NCI-H82 (cell line): Measurements from ENCODE around the gene ABCB11.
"Not testable (repeated sequence)": the region's sequence is repeated elsewhere in the genome, so short reads cannot be mapped to it uniquely, and the experiment has no call there.

Experiments used
- DNase-seq: peaks from one replicate; lab custom pipeline; 2025; lab: John Stamatoyannopoulos, UW

The ABCB11 gene

GRCh38 chr2:168892327-168892726, 138.8 kb downstream of the ABCB11 start:
- DNase-seq: no peak

DNA sequence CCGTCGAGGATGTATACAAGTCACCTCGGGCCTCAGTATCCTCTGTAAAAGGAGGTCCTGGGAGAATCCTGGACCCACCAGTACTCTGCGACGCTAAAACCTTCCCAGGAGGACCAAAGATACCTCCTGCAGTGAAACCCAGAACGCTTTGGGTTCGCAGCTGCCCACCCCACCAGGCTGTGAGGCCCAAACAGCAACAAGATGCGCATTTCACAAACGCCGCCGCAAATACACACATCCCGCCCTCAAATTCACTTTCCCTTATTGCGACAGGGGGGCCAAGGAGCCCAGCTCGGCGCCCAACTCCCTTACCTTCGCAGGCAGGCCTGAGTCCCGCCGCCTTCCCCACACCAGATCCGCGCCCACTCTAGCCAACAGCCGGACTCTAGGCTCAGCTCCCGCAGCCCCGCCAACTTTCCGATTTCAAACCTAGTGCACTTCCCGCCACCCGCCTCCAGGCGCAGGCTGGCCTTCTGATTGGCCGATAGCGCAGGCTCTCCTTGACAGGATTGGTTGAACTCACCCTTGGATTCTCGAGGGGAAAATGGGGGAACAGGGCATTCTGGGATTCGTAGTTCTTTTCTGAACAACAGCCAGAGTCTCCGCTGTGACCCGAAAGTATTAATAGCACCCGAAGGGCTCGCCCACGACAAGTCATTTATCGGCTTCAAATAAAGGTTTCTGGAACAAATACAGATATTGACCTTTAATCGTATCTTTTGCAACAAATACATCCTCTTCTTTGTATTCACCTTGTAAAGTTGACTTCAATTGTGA, 140.9 kb downstream of the ABCB11 start, which contains the start of gene SPC25:
SPC25 (minus strand) TSS at position 425 of the 777 bp plus-strand sequence. CDS start 911 bp downstream, outside the sequence.
- DNase-seq: peak; percentile 98

DNA sequence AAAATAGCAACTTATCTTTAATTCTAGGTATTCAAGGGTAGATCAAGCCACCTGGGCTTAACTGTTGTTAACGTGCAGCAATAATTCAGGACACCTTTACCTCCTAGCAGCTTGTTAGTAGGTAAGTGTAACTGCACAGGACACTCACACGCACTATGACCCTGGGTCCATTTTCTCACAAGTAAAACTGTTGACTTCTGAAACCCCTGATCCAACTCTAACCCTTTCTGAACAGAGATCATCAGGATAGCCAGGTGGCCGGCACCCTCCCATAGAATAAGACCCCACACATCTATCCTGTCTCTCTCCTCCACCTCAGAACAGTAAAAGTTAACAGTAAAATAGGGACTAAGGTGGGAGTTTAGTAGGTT, 141.5 kb downstream of the ABCB11 start:
- DNase-seq: peak; percentile 54

DNA sequence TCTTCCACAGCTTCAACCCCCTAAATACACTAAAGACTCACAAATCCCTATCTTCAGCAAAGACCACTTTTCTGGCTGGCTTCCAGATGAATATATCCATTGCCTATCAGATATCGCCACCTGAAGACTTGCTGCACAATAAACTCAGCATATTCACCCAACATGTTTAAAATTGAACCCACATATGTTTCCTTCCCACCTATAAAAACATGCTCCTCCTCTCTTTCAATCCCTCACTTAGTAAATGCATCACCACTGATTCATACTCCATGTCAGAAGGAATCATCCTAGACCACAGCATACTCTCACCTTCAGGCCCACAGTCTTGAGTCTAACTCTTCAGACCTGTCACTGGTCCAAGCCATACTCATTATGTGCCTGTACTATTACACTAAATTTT, 146.1 kb downstream of the ABCB11 start:
- no peak for DNase-seq

DNA sequence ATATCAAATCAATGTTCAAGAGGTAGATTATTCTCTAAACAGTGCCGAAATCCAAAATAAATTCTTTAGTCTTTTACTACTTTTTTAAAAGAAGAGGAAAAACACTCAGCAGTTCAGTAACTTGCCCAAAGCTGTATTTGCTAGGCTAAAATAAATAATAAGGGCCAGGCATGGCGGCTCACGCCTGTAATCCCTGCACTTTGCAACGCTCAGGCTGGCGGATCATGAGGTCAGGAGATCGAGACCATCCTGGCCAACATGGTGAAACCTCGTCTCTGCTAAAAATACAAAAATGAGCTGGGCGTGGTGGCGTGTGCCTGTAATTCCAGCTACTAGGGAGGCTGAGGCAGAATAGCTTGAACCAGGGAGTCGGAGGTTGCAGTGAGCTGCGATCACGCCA, 149.0 kb downstream of the ABCB11 start:
- DNase-seq: not testable (repeated sequence)

DNA sequence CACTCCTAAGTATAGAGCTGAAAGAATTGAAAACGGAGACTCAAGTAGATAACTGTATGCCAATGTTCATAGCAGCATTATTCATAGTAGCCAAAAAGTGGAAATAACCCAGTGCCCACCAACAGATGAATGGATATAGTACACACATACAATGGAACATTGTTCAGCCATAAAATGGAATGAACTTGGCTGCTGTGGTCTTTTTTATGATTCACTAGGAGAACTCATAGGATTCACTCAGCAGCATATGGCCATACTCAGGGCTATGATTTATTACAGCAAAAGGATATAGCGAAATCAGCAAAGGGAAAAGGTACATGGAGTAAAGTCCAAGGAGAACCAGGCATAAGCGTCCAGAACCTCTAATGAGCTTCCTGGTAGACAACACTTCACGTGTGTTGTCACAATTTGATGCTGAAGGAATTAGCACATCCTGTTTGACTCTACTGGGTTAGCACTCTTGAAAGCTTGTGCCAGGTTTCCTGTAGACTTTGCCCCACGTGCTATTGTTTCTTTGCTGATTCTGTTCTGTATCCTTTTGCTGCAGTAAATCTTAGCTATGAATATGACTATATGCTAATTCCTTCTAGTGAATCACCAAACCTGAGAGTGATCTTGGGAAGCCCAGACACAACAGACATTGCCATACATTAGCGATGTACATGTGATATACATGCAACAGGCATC, 156.6 kb downstream of the ABCB11 start:
- no peak for DNase-seq

GRCh38 chr2:168870824-168871223, 160.3 kb downstream of the ABCB11 start:
- DNase-seq: not testable (repeated sequence)
